Medulla oblongata (tissue), 1 donor: ENCODE measurements around the gene DHRS12.
A peak's percentile ranks its signal among the peaks of the same experiment; 100 is the strongest.

Experiments used
- DNase-seq: peaks from one replicate; pipeline ENCODE4 v3.0.0-alpha.2; 2015; ENCODE audit errors: extremely low spot score

Gene DHRS12

GRCh38 chr13:51781246-51782022, 22.5 kb downstream of the DHRS12 start:
- no peak for DNase-seq

- DNase-seq: no peak
These were observed 23.9 kb downstream of the DHRS12 start for GRCh38 chr13:51780099-51780498.

GRCh38 chr13:51778392-51778791, 25.6 kb downstream of the DHRS12 start:
- peak; percentile 63 for DNase-seq

- peak; percentile 24 for DNase-seq
These were observed 26.0 kb downstream of the DHRS12 start for GRCh38 chr13:51777921-51778320.

GRCh38 chr13:51776179-51776578, 27.8 kb downstream of the DHRS12 start:
- no peak for DNase-seq

GRCh38 chr13:51773515-51773914, 30.4 kb downstream of the DHRS12 start:
- no peak for DNase-seq

- DNase-seq: no peak
These were observed 31.2 kb downstream of the DHRS12 start for GRCh38 chr13:51772781-51773180.

GRCh38 chr13:51772105-51772455, 31.9 kb downstream of the DHRS12 start:
- no peak for DNase-seq

GRCh38 chr13:51771418-51772104, 32.4 kb downstream of the DHRS12 start:
- no peak for DNase-seq

GRCh38 chr13:51770681-51771417, 33.1 kb downstream of the DHRS12 start:
- DNase-seq: no peak

GRCh38 chr13:51770160-51770559, 33.8 kb downstream of the DHRS12 start:
- no peak for DNase-seq

- DNase-seq: peak; percentile 62
These were observed 34.4 kb downstream of the DHRS12 start for GRCh38 chr13:51769455-51770127.

- DNase-seq: no peak
These were observed 35.0 kb downstream of the DHRS12 start for GRCh38 chr13:51768976-51769375.

GRCh38 chr13:51768378-51768921, 35.5 kb downstream of the DHRS12 start:
- no peak for DNase-seq

- no peak for DNase-seq
These were observed 36.9 kb downstream of the DHRS12 start for GRCh38 chr13:51767100-51767499.

- DNase-seq: no peak
These were observed 38.8 kb downstream of the DHRS12 start for GRCh38 chr13:51765142-51765515.

- DNase-seq: peak; percentile 92
These were observed 39.5 kb downstream of the DHRS12 start for GRCh38 chr13:51764184-51765141.

GRCh38 chr13:51763486-51763885, 40.5 kb downstream of the DHRS12 start:
- no peak for DNase-seq

GRCh38 chr13:51761643-51762350, 42.2 kb downstream of the DHRS12 start:
- DNase-seq: no peak

- DNase-seq: peak; percentile 80
These were observed 43.4 kb downstream of the DHRS12 start for GRCh38 chr13:51760592-51760991.
